ENCODE measurements around the gene SETD4. TPM values are rescaled to one million over a fixed set of nuclear protein-coding genes. Genes with fewer than 3 reads are reported as not detected.

SETD4 gene
- total and polyA plus RNA-seq, 2 of the 13 experiments (the other 11 are each of a cell fraction or from before 2014, with no cell fraction given), result 7.1 to 14.4 TPM

GRCh38 chr21:36069713-36070583 is 9.6 kb upstream of the SETD4 start, which contains the start of gene CBR1 (continued):
- peak; percentile 52; the same call in 1 of the 2 replicates for TF ChIP-seq ZNF280B (CRISPR knock-in tag; IDR thresholded peaks at IDR 0.05; ENCODE audit: borderline replicate concordance)
- TF ChIP-seq KDM2A (CRISPR knock-in tag; IDR thresholded peaks at IDR 0.05; ENCODE audit: borderline replicate concordance, low read depth), result 0 out of 2 replicates have a peak, but pooled peaks have one; percentile 39
- no peak for TF ChIP-seq ZBTB26 (CRISPR knock-in tag; IDR thresholded peaks at IDR 0.05; ENCODE audit: borderline replicate concordance)
- peak; percentile 42; the same call in 1 of the 2 replicates for TF ChIP-seq ZNF275 (CRISPR knock-in tag; IDR thresholded peaks at IDR 0.05; ENCODE audit: borderline replicate concordance)
- no peak for TF ChIP-seq MLLT10 (CRISPR knock-in tag; IDR thresholded peaks at IDR 0.05)
- TF ChIP-seq ZNF496 (CRISPR knock-in tag; IDR thresholded peaks at IDR 0.05; ENCODE audit: insufficient replicate concordance), result no peak
- TF ChIP-seq SMYD3 (CRISPR knock-in tag; IDR thresholded peaks at IDR 0.05), result no peak
- TF ChIP-seq KDM5A (IDR thresholded peaks at IDR 0.05; ENCODE audit: borderline replicate concordance, low read length), result no peak
- TF ChIP-seq RERE (CRISPR knock-in tag; IDR thresholded peaks at IDR 0.05; ENCODE audit: low read depth), result no peak
- TF ChIP-seq ZNF253 (CRISPR knock-in tag; IDR thresholded peaks at IDR 0.05; ENCODE audit: borderline replicate concordance), result peak; percentile 87
- TF ChIP-seq, protein P1, sequence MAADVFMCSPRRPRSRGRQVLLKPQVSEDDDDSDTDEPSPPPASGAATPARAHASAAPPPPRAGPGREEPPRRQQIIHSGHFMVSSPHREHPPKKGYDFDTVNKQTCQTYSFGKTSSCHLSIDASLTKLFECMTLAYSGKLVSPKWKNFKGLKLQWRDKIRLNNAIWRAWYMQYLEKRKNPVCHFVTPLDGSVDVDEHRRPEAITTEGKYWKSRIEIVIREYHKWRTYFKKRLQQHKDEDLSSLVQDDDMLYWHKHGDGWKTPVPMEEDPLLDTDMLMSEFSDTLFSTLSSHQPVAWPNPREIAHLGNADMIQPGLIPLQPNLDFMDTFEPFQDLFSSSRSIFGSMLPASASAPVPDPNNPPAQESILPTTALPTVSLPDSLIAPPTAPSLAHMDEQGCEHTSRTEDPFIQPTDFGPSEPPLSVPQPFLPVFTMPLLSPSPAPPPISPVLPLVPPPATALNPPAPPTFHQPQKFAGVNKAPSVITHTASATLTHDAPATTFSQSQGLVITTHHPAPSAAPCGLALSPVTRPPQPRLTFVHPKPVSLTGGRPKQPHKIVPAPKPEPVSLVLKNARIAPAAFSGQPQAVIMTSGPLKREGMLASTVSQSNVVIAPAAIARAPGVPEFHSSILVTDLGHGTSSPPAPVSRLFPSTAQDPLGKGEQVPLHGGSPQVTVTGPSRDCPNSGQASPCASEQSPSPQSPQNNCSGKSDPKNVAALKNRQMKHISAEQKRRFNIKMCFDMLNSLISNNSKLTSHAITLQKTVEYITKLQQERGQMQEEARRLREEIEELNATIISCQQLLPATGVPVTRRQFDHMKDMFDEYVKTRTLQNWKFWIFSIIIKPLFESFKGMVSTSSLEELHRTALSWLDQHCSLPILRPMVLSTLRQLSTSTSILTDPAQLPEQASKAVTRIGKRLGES (CRISPR knock-in tag; IDR thresholded peaks at IDR 0.05; ENCODE audit: borderline replicate concordance), result no peak
- TF ChIP-seq HOXA7 (CRISPR knock-in tag; IDR thresholded peaks at IDR 0.05), result no peak
- TF ChIP-seq ZEB1 (IDR thresholded peaks at IDR 0.05; ENCODE audit: insufficient replicate concordance, low read depth), result no peak
- no peak for TF ChIP-seq ATF1 (CRISPR knock-in tag; IDR thresholded peaks at IDR 0.05)
- TF ChIP-seq ERF (CRISPR knock-in tag; IDR thresholded peaks at IDR 0.05), result no peak; the same call in 1 of the 2 replicates

Measured in HepG2 (cell line).